Tibial nerve (tissue), 4 donors: ENCODE results near the gene NSDHL. TPM values are rescaled to one million over a fixed set of nuclear protein-coding genes. Genes with fewer than 3 reads are reported as not detected.

Experiments used
- DNase-seq, 2 donors: peaks; one replicate each; pipeline ENCODE4 v3.0.0-alpha.2; 2019; ENCODE audit warnings: low spot score in 2 of 2
- H3K27ac ChIP-seq, 4 donors: fragments of 200-600 bp; sonication (generic) in 3 of 4; one replicate each; pipeline ENCODE4 v1.5.1; 2017 to 2019; ENCODE audit warnings: mild to moderate bottlenecking in 1 of 4
- H3K27me3 ChIP-seq, 2 donors: fragments of 200-600 bp; sonication (generic) in 1 of 2; one replicate each; pipeline versions ENCODE4 v1.5.1 to v1.6.0; 2017 to 2019
- H3K36me3 ChIP-seq, 3 donors: fragments of 200-600 bp; sonication (generic); one replicate each; pipeline ENCODE4 v1.5.1; 2018 to 2019
- H3K4me1 ChIP-seq, 4 donors: fragments of 200-600 bp; sonication (generic) in 3 of 4; one replicate each; pipeline ENCODE4 v1.5.1; 2017 to 2019
- H3K4me3 ChIP-seq, 4 donors: fragments of 200-600 bp; sonication (generic) in 3 of 4; one replicate each; pipeline ENCODE4 v1.5.1; 2017 to 2019; ENCODE audit warnings: mild to moderate bottlenecking in 1 of 4, moderate library complexity in 1 of 4
- H3K9me3 ChIP-seq, 4 donors: fragments of 200-600 bp; sonication (generic) in 3 of 4; one replicate each; pipeline ENCODE4 v1.5.1; 2017 to 2019
- CTCF ChIP-seq, 5 experiments: fragments of 200-600 bp in 3 of 5; fragments of 450-650 bp in 2 of 5; sonication (generic) in 3 of 5; IDR thresholded peaks; one replicate each; pipeline ENCODE4 v1.5.1; 2016 to 2019; ENCODE audit warnings: antibody characterized with exemption in 5 of 5, mild to moderate bottlenecking in 3 of 5, moderate library complexity in 2 of 5
- EP300 ChIP-seq, 2 donors: sonication (generic); formaldehyde crosslinking; IDR thresholded peaks; one replicate each; pipeline ENCODE4 v1.6.1; 2017; ENCODE audit warnings: antibody characterized with exemption in 2 of 2, mild to moderate bottlenecking in 1 of 2
- POLR2A ChIP-seq, 2 donors: fragments of 450-650 bp; IDR thresholded peaks; one replicate each; pipeline ENCODE4 v1.6.1; 2017; ENCODE audit warnings: antibody characterized with exemption in 2 of 2, mild to moderate bottlenecking in 2 of 2, moderate library complexity in 2 of 2
- WGBS, 2 donors: methylation state at CpG; one replicate each; pipeline ENCODE4 v1.1.5; 2018; 5-methylcytosine and 5-hydroxymethylcytosine counted together
- total RNA-seq, 4 donors: library from RNA; depleted of rRNA; stranded (reverse); fragments of >200 nt; gene quantifications; one replicate each; pipeline ENCODE4 v1.1.0, GENCODE V29; 2016

Gene NSDHL
- total RNA-seq, 4 donors from 2014 or later: 8.0 to 16.8 (median 12.5) TPM

DNA sequence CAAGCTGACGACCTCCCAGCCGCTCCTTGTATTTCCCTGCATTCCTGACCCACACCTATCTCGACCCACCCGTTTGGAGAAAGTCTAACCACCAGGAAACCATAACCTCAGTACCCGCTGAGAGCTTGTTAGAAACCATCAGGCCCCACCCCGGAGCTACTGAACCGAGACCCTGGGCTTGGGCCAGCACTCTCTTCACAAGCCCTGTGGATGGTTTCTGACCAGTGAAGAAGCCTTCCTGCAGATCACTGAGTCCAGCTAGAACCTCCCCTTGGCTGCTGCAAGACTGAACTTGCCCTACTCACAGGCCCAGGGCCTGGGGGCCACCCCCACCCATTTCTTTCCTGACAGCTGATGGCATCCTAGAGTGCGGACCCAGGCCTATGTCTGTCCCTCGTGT, 40.4 kb downstream of the NSDHL start:
- Histone ChIP-seq H3K4me3 (no peak overlapping the region), H3K4me1 (no peaks in the 10 kb centered on the region), H3K27me3 (no peaks in the 10 kb centered on the region), H3K36me3 (peaks cover 0 to 47% (median 0%) of the 10 kb centered on the region in 3 donors), H3K27ac (no peak overlapping the region), H3K9me3 (no peaks in the 10 kb centered on the region)
- WGBS, 2 donors: 80 to 82% methylated on average over 8 to 9 of the region's 9 CpGs
- no peak for DNase-seq
- no peak for TF ChIP-seq EP300 (IDR thresholded peaks at IDR 0.05)
- no peak for TF ChIP-seq POLR2A (IDR thresholded peaks at IDR 0.05)
- TF ChIP-seq CTCF (IDR thresholded peaks at IDR 0.05): no peak

GRCh38 chrX:152872522-152872921, 41.7 kb downstream of the NSDHL start:
- DNase-seq: no peak
- H3K9me3 ChIP-seq: no peaks in the 10 kb centered on the region
- 40% methylated on average over 2 of the region's 2 CpGs; no CpG with 5 or more reads in 1 of the 2 donors for WGBS, 2 donors
- H3K4me1 ChIP-seq: no peaks in the 10 kb centered on the region
- H3K27ac ChIP-seq: no peak overlapping the region
- no peak for TF ChIP-seq POLR2A (IDR thresholded peaks at IDR 0.05)
- TF ChIP-seq CTCF (IDR thresholded peaks at IDR 0.05): no peak
- no peak for TF ChIP-seq EP300 (IDR thresholded peaks at IDR 0.05)
- no peak overlapping the region for H3K4me3 ChIP-seq
- peaks cover 0 to 35% (median 0%) of the 10 kb centered on the region in 3 donors for H3K36me3 ChIP-seq
- H3K27me3 ChIP-seq: no peaks in the 10 kb centered on the region

DNA sequence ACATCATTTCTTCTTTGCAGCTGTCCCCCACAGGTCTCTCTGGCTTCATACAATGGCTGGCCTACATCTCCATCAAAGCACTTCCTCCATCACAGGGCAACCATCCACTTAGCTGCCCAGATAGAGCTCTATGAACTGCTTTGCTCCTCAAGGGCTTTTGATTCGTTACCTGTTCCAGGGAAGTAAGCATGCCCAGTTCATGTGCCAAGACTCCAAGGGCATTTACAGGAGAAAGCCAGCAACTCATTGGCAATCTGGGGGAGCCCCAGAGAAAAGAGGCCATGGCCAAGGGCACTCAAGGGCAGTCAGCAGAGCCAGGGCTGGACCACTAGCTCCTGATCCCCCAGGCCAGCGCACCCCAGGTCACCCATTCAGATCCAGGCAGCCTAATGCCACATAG, 42.5 kb downstream of the NSDHL start:
- no peak for DNase-seq
- TF ChIP-seq CTCF (IDR thresholded peaks at IDR 0.05) (no peak), EP300 (IDR thresholded peaks at IDR 0.05) (no peak), POLR2A (IDR thresholded peaks at IDR 0.05) (no peak)
- Histone ChIP-seq H3K27me3 (no peaks in the 10 kb centered on the region), H3K9me3 (no peaks in the 10 kb centered on the region), H3K4me3 (no peak overlapping the region), H3K4me1 (no peaks in the 10 kb centered on the region), H3K36me3 (peaks cover 0 to 26% (median 0%) of the 10 kb centered on the region in 3 donors), H3K27ac (no peak overlapping the region)
- WGBS, 2 donors: 80% methylated on average over 2 of the region's 2 CpGs; no CpG with 5 or more reads in 1 of the 2 donors

DNA sequence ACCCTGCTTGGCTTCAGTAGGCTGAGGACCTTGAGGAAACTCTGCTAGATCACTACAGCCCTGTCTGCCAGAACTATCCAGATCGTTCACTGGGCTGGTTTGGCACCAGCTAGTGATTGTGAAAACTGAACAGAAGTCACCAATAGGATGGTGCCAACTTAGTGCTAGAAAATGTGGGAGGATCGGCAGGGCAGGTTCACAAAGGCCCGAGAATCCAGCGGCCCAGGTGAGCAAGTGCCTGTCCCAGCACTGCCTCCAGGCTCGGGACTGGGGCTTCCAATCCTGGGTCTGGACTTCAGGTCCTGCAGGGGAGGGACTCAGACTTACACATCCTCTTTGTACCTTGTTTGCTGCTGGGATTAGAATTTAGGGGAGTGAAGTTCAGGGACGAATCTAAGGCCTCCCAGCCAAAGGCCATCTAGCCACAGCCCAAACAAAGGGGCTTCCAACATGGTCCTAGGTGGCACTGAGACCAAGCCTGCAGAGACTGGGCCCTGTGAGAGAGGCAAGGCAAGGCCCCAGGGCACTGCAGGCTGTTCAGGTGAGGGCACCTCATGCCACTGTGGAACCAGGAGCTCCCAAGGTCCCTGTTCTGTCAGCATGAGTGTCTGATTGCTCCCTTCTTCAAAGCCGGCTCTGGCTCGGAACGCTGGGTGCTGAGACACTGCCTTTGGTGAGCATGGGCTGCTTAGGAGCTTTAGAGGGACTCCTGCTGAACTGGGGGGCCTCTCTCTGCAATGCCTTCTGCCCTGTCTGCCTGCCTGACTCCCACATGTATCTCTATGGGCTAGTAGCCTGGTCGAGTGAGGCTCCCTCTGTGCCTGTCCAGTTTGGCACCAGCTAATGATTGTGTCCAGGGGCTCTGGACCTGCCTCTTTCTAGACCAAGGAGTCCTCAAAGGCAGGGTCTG, 46.3 kb downstream of the NSDHL start:
- Histone ChIP-seq H3K4me3 (no peak overlapping the region), H3K36me3 (no peaks in the 10 kb centered on the region), H3K9me3 (no peaks in the 10 kb centered on the region), H3K27me3 (no peaks in the 10 kb centered on the region), H3K4me1 (no peaks in the 10 kb centered on the region), H3K27ac (no peak overlapping the region)
- DNase-seq: no peak
- no peak for TF ChIP-seq POLR2A (IDR thresholded peaks at IDR 0.05)
- no peak for TF ChIP-seq CTCF (IDR thresholded peaks at IDR 0.05)
- no peak for TF ChIP-seq EP300 (IDR thresholded peaks at IDR 0.05)
- 79 to 97% methylated on average over 3 to 10 of the region's 10 CpGs for WGBS, 2 donors

GRCh38 chrX:152878976-152879755, 48.3 kb downstream of the NSDHL start:
- TF ChIP-seq CTCF (IDR thresholded peaks at IDR 0.05) (no peak), POLR2A (IDR thresholded peaks at IDR 0.05) (no peak), EP300 (IDR thresholded peaks at IDR 0.05) (no peak)
- WGBS, 2 donors: 68% methylated on average over 15 to 16 of the region's 16 CpGs
- DNase-seq: no peak
- Histone ChIP-seq H3K27ac (no peak overlapping the region), H3K36me3 (no peaks in the 10 kb centered on the region), H3K4me1 (no peaks in the 10 kb centered on the region), H3K4me3 (no peak overlapping the region), H3K27me3 (no peaks in the 10 kb centered on the region), H3K9me3 (no peaks in the 10 kb centered on the region)
